ENCODE results near the gene ZFP57.

DNA sequence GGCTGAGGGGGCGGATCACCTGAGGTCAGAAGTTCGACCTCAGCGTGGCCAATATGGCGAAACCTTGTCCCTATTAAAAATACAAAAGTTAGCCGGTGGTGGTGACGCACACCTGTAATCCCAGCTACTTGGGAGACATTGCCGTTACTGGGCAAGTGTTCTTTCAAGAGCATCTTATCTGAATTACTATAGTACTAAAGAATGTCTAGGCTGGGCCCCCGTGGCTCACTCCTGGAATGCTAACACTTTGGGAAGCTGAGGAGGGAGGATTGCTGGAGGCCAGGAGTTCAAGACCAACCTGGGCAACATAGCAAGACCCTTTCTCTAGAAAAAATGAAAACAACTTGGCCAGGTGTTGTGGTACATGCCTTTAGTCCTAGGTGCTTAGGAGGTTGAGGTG is 859 bp upstream of the ZFP57 start:
- TF ChIP-seq, protein P1, sequence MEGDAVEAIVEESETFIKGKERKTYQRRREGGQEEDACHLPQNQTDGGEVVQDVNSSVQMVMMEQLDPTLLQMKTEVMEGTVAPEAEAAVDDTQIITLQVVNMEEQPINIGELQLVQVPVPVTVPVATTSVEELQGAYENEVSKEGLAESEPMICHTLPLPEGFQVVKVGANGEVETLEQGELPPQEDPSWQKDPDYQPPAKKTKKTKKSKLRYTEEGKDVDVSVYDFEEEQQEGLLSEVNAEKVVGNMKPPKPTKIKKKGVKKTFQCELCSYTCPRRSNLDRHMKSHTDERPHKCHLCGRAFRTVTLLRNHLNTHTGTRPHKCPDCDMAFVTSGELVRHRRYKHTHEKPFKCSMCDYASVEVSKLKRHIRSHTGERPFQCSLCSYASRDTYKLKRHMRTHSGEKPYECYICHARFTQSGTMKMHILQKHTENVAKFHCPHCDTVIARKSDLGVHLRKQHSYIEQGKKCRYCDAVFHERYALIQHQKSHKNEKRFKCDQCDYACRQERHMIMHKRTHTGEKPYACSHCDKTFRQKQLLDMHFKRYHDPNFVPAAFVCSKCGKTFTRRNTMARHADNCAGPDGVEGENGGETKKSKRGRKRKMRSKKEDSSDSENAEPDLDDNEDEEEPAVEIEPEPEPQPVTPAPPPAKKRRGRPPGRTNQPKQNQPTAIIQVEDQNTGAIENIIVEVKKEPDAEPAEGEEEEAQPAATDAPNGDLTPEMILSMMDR (IDR thresholded peaks at IDR 0.05) = no peak
- TF ChIP-seq POLR2AphosphoS5 (IDR thresholded peaks at IDR 0.05) = no peak
